Measurements from ENCODE around the gene ORC1. TPM values are rescaled to one million over a fixed set of nuclear protein-coding genes. Genes with fewer than 3 reads are reported as not detected.

The ORC1 gene
- total and polyA plus RNA-seq, 12 donors, result 0.56 to 3.7 (median 0.88) TPM; not detected in 2

DNA sequence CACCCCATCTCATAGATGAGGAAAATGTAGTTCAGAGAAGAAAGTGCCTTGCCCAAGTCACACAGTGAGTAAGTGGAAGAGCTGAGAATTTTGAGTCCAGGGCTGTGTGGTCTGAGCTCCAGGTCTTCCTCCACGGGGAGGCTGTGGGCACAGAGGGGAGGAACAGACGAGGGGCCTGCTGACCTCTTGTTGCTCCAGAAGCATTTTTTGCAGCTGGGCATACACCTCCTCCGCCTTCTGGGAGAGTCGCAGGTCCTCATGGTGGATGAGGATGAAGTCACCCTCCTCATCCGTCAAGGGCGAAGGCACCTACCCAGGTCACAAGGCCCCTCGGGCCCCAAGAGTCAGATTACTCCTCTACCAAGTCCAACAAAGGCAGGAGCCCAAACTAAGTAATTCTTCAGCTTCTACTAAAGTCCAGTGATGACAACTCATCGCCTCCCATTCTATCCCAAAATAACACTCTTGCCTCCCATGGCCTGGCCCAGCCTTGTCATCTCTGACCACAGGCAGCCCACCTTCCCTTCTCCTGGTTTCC is 47.3 kb downstream of the ORC1 start:
- H3K36me3 ChIP-seq (replicated peaks in 1 of 2), result peaks cover 0 to 100% of the 10 kb centered on the region in 2 donors
- no peaks in the 10 kb centered on the region for H3K4me1 ChIP-seq (replicated peaks in 1 of 2)
- WGBS, 4 donors, result 88 to 96% (median 93%) methylated on average over 4 to 8 of the region's 8 CpGs
- intact Hi-C loops (cut with DNase I), result no loop called here
- no peak overlapping the region for H3K27ac ChIP-seq
- no peak overlapping the region for H3K4me3 ChIP-seq
- no peaks in the 10 kb centered on the region for H3K9me3 ChIP-seq (replicated peaks in 1 of 3)
- TF ChIP-seq POLR2A (IDR thresholded peaks at IDR 0.05), result no peak
- TF ChIP-seq, protein P1, sequence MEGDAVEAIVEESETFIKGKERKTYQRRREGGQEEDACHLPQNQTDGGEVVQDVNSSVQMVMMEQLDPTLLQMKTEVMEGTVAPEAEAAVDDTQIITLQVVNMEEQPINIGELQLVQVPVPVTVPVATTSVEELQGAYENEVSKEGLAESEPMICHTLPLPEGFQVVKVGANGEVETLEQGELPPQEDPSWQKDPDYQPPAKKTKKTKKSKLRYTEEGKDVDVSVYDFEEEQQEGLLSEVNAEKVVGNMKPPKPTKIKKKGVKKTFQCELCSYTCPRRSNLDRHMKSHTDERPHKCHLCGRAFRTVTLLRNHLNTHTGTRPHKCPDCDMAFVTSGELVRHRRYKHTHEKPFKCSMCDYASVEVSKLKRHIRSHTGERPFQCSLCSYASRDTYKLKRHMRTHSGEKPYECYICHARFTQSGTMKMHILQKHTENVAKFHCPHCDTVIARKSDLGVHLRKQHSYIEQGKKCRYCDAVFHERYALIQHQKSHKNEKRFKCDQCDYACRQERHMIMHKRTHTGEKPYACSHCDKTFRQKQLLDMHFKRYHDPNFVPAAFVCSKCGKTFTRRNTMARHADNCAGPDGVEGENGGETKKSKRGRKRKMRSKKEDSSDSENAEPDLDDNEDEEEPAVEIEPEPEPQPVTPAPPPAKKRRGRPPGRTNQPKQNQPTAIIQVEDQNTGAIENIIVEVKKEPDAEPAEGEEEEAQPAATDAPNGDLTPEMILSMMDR (IDR thresholded peaks at IDR 0.05), result no peak
- H3K27me3 ChIP-seq, result no peaks in the 10 kb centered on the region
- DNase-seq, result no peak

DNA sequence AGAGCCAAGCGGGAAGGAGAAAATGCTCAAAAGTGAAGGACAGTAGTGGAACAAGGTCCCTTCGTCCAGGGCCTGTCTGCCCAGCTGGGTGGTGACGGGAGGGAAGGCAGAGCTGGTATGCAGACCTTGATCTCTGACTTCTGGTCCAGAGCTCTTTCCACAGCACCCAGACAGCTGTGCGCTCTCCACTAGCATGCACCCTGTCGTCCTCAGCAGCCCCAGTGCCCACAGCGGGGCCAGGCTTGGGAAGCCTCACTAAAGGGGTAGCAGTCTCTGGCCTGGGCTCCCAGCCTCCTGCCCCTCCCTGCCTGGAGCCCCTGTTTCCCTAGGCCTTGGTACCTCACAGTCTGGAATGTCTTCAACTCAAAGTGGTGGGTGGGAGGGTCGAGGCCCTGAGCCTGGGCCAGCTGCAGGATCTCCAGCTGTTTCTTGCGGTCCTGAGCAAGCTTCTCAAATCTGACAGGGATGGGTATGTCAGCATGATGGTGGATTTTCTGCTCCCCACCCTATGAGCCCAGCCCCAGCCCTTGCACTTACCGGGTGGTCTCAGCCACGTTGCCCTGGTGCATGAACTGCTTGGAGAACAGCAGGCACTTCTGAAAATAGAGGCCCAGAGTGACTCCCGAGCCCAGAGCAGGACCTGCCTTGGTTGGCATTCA is 48.2 kb downstream of the ORC1 start:
- intact Hi-C loops (cut with DNase I), result no loop called here
- H3K9me3 ChIP-seq (replicated peaks in 1 of 3), result no peaks in the 10 kb centered on the region
- DNase-seq, result no peak
- H3K27me3 ChIP-seq, result no peaks in the 10 kb centered on the region
- TF ChIP-seq, protein P1 (IDR thresholded peaks at IDR 0.05), result no peak
- no peak for TF ChIP-seq POLR2A (IDR thresholded peaks at IDR 0.05)
- WGBS, 4 donors, result 85 to 90% (median 89%) methylated on average over 9 to 11 of the region's 11 CpGs
- H3K36me3 ChIP-seq (replicated peaks in 1 of 2), result peaks cover 0 to 93% of the 10 kb centered on the region in 2 donors
- H3K4me1 ChIP-seq (replicated peaks in 1 of 2), result no peaks in the 10 kb centered on the region
- no peak overlapping the region for H3K27ac ChIP-seq
- no peak overlapping the region for H3K4me3 ChIP-seq

DNA sequence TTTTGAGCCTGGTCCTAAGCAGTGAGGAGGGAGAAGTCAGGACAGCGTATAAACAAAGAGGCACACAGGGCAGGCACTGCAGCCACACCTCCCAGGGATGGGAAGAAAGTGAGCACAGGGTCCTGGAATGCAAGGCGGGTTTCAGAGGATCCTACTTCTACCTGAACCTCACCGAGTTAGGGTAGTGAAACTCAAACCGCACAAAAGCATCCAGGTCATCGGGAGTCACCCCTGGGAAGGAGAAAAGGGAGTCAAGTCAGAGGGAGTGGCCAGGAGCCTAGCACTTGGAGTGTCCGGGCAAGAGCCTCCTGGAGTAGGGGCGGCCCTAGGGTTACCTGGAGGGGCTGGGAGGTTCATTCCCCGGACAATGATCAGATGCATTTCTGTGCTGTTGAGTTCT is 48.8 kb downstream of the ORC1 start:
- peak in 1 of 7 donors; percentile 44 for DNase-seq
- intact Hi-C loops (cut with DNase I), result no loop called here
- 91 to 95% (median 92%) methylated on average over 8 of the region's 8 CpGs for WGBS, 4 donors
- H3K27me3 ChIP-seq, result no peaks in the 10 kb centered on the region
- TF ChIP-seq, protein P1 (IDR thresholded peaks at IDR 0.05), result no peak
- TF ChIP-seq POLR2A (IDR thresholded peaks at IDR 0.05), result no peak
- H3K9me3 ChIP-seq (replicated peaks in 1 of 3), result no peaks in the 10 kb centered on the region
- no peak overlapping the region for H3K4me3 ChIP-seq
- no peaks in the 10 kb centered on the region for H3K4me1 ChIP-seq (replicated peaks in 1 of 2)
- peaks cover 0 to 88% of the 10 kb centered on the region in 2 donors for H3K36me3 ChIP-seq (replicated peaks in 1 of 2)
- H3K27ac ChIP-seq, result no peak overlapping the region

DNA sequence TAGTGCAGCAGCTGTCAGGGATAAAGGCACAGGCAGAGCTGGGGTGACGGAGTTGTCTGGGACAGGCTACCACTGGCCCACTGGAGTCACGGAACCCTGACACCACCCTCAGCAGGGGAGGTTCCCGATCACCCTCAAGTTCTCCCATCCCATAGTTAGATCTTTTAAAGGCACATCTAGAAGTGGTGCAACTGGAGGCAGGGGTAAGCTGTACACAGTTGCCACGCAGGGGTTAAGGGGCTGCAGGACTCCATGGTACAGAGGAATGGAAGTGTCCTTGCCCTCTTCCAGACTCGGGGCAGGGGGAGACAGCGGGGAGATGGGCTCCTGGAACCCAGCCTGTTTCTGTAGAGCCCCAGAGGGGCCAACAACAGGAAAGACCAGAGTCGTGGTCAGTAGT is 51.5 kb downstream of the ORC1 start:
- H3K36me3 ChIP-seq (replicated peaks in 1 of 2), result peaks cover 0 to 60% of the 10 kb centered on the region in 2 donors
- intact Hi-C loops (cut with DNase I), result no loop called here

More for the DNA sequence above, 51.5 kb downstream of the ORC1 start:
- Histone ChIP-seq H3K9me3 (replicated peaks in 1 of 3) (no peaks in the 10 kb centered on the region), H3K27ac (no peak overlapping the region), H3K4me3 (no peak overlapping the region), H3K27me3 (no peaks in the 10 kb centered on the region), H3K4me1 (replicated peaks in 1 of 2) (no peaks in the 10 kb centered on the region)
- 68 to 94% (median 79%) methylated on average over 6 to 7 of the region's 7 CpGs for WGBS, 4 donors
- TF ChIP-seq, protein P1 (IDR thresholded peaks at IDR 0.05), result no peak
- TF ChIP-seq POLR2A (IDR thresholded peaks at IDR 0.05), result no peak
- DNase-seq, result no peak
